Fibroblast of mammary gland (primary cell): ENCODE results near the gene ACTL7B.
"Not testable (repeated sequence)": the region's sequence is repeated elsewhere in the genome, so short reads cannot be mapped to it uniquely, and the experiment has no call there.

Experiments used
- DNase-seq: peaks from one replicate; pipeline ENCODE4 v3.0.0-alpha.2; 2010; ENCODE audit warnings: low read depth
- H3K4me3 ChIP-seq: 2 replicates; pipeline ENCODE4 v1.5.1; 2011; ENCODE audit warnings: low read depth, mild to moderate bottlenecking, low read length, moderate library complexity; ENCODE audit not compliant: control insufficient read depth
- TF ChIP-seq, protein P1 (sequence below): conservative IDR thresholded peaks from 2 replicates; pipeline ENCODE4 v1.5.1; 2011; ENCODE audit warnings: low read depth, low read length, inconsistent platforms; ENCODE audit not compliant: control insufficient read depth, insufficient read depth

ACTL7B gene

GRCh38 chr9:108854094-108854493, 1.7 kb downstream of the ACTL7B start:
- no peak overlapping the region for H3K4me3 ChIP-seq

GRCh38 chr9:108852079-108852478, 3.7 kb downstream of the ACTL7B start:
- TF ChIP-seq, protein P1, sequence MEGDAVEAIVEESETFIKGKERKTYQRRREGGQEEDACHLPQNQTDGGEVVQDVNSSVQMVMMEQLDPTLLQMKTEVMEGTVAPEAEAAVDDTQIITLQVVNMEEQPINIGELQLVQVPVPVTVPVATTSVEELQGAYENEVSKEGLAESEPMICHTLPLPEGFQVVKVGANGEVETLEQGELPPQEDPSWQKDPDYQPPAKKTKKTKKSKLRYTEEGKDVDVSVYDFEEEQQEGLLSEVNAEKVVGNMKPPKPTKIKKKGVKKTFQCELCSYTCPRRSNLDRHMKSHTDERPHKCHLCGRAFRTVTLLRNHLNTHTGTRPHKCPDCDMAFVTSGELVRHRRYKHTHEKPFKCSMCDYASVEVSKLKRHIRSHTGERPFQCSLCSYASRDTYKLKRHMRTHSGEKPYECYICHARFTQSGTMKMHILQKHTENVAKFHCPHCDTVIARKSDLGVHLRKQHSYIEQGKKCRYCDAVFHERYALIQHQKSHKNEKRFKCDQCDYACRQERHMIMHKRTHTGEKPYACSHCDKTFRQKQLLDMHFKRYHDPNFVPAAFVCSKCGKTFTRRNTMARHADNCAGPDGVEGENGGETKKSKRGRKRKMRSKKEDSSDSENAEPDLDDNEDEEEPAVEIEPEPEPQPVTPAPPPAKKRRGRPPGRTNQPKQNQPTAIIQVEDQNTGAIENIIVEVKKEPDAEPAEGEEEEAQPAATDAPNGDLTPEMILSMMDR = no peak
- H3K4me3 ChIP-seq = no peak overlapping the region
- no peak for DNase-seq

More at GRCh38 chr9:108854094-108854493, 1.7 kb downstream of the ACTL7B start:
- TF ChIP-seq, protein P1 = no peak
- no peak for DNase-seq

DNA sequence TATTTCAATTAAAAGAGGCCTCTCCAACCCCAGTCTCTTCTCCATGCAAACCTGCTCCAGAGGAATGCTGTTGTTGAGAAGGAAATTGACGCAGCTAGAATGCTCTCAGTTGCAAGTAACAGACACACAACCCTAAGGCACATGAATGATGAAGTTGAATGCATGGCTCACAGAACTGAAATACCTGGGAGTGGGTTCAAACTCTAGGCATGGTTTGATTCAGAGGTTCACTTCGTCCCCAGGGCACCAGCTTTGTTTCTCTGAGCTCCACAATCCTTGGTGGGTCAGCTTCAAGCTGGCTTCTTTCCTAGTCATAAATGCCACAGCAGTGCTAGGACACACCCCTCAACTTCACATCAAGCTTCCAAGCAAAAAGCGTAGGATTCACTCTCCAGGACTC, 4.6 kb downstream of the ACTL7B start:
- H3K4me3 ChIP-seq = no peak overlapping the region
- no peak for DNase-seq
- TF ChIP-seq, protein P1 = no peak

- TF ChIP-seq, protein P1 = peak; percentile 39
- peak; percentile 45 for DNase-seq
- H3K4me3 ChIP-seq = no peak overlapping the region
Measured at GRCh38 chr9:108850293-108850897, 5.4 kb downstream of the ACTL7B start.

DNA sequence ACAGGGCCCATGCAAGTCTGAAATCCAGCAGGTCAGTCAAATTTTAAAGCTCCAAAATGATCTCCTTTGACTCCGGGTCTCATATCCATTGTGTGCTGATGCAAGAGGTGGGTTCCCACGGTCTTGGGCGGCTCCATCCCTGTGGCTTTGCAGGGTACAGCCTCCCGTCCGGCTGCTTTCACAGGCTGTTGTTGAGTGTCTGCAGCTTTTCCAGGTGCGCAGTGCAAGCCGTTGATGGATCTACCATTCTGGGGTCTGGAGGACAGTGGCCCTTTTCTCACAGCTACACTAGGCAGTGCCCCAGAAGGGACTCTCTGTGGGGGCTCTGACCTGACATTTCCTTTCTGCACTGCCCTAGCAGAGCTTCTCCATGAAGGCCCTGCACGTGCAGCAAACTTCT, 7.5 kb downstream of the ACTL7B start:
- not testable (repeated sequence) for DNase-seq, H3K4me3 ChIP-seq

- TF ChIP-seq, protein P1 = no peak
- DNase-seq = no peak
- no peak overlapping the region for H3K4me3 ChIP-seq
Measured at GRCh38 chr9:108845947-108846346, 9.8 kb downstream of the ACTL7B start.

- H3K4me3 ChIP-seq = no peak overlapping the region
- TF ChIP-seq, protein P1 = no peak
- DNase-seq = no peak
Measured at GRCh38 chr9:108845507-108845906, 10.3 kb downstream of the ACTL7B start.
